Fibroblast of peridontal ligament (primary cell): ENCODE measurements around the gene NHS.

Source experiments
- DNase-seq: peaks from one replicate; pipeline ENCODE4 v3.0.0-alpha.2; 2010; ENCODE audit errors: extremely low read depth

NHS gene

GRCh38 chrX:17621566-17622270, 246.7 kb downstream of the NHS start:
- no peak for DNase-seq

DNA sequence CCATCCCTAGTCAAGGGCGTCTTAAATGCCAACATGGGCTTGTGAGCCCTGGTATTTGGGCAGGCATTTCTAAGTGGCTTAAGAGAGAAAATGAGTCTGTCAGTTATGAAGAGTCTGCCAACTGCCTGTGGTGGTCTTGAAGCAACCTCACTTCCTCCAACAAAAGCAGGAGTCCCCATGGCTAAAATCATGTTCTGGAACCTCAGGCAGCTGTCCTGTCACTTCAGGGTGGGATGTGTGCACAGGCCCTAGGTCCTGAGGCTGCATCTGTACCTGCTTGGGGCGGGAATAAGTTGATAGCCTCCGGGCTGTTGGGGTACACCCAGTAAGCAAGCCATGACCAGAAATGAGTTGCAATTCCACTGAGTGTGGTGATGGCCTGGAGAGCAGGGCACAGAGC, 247.3 kb downstream of the NHS start:
- no peak for DNase-seq

DNA sequence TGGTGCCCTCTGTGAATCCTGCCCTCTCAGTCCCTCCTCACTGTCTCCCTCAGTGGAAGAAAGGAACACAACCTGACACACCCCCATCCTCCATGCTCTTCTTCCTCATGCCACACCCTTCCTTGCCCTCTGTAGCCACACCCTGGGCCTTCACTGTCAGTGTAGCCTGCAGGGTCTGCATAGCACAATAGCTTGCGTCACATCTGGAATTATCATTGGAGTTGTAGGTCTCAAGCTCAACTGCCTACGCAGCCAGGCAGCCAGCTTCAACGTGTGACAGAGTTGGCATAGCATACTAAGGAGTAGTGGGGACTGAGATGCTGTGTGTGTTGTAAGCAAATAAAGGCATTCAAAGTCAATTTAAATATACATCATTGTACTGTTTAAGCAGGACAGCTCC, 248.8 kb downstream of the NHS start:
- DNase-seq, result no peak

DNA sequence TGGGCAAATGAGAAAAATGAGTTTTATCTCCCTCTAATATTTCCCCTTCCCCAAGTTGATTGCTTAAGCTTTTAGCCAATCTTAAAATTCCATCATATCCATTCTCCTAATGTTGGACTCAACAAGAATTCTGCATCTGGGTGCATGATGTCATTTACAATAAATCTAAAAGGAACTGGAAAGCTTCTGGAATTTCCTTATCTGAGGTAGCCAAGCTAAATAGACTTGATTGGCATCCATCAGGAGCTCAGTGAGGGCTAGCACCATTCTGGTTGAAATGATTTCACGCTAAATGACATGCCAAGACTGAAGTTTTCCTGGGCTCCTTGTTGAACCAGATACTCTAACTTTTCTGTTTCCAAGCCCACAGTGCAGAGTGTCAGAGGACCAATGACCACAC, 252.0 kb downstream of the NHS start:
- no peak for DNase-seq

DNA sequence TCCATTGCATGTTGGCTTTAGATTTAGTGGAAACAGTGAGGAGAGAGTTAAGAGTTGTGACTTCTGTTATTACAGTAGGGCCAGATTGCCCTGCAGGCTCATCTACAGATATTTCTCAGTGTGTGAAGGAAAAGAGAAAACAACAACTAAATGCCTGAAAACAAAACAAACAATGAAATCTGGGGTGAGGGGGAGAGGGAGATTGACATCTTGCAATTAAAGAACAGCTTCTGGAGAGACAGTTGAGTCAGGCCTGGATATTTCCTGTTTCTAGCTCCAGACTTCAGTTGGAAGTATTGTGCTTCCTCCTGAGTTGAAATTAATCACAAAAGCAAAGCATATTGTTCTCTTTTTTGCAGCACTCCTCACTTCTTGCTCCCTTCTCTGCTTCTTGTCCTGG, 254.0 kb downstream of the NHS start:
- DNase-seq, result no peak

DNA sequence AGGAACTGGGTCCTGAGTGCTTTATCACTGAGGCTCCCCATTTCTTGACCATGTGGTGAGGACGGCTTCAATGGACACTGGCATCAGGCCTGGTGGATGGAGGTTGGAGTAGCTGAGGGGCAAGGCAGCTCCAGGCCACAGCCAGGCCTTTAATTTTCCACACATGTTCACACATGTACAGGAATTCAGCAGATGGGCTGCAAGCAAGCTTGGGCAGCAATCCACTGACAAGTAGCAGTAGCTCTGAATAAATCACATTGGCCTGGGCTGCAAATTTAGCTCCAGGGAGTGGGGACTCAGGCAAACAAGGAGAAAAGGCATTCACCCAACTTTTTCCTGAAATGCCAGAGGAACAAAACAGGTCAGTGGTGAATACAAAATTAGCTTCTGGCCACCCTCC, 254.5 kb downstream of the NHS start:
- no peak for DNase-seq

GRCh38 chrX:17631647-17632046, 256.6 kb downstream of the NHS start:
- no peak for DNase-seq

GRCh38 chrX:17632942-17633341, 257.9 kb downstream of the NHS start:
- DNase-seq, result peak; percentile 19

- DNase-seq, result peak; percentile 36
These were observed 258.5 kb downstream of the NHS start for GRCh38 chrX:17633546-17633945.

GRCh38 chrX:17634542-17635207, 259.7 kb downstream of the NHS start:
- DNase-seq, result no peak

- DNase-seq, result peak; percentile 64
These were observed 260.2 kb downstream of the NHS start for GRCh38 chrX:17635231-17635630.

DNA sequence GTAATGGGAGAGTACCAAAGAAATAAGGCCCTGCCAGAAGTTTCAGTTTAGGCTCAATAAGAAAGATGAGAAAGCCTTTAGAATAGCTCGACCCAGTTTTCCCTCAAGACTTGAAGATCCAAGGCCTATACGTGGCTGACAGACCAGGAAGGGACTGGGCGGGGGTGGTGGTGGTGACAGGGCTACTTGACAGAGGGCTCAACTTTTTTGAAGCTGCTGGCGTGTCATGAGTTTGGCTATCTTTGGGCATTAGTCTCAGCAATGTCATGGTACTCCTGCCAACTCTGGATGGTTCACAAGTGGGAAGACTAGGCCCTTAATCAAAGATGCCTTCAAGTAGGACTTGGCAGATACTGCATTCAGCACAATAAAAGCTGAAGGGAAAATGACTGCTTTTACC, 262.2 kb downstream of the NHS start:
- no peak for DNase-seq

GRCh38 chrX:17638731-17639130, 263.7 kb downstream of the NHS start:
- DNase-seq, result no peak

DNA sequence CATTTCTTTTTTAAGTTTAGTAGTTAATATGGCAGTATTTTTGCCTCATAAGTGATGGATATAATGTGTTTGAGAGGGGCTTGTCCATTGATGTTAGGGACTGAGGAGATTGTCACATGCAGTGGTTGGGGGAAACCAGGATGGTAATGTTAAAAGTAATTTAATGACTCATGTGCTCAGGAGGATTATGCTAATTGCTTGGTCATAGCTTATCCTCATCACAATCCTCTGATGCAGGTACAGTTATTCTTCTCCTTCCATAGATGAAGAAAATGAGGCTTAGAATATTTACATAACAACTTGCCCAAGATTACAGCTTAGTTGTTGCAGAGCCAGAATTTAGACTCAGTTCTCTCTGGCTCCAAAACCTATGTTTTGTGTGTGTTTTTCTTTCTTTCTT, 267.9 kb downstream of the NHS start:
- DNase-seq, result no peak

GRCh38 chrX:17643528-17643927, 268.5 kb downstream of the NHS start:
- no peak for DNase-seq

DNA sequence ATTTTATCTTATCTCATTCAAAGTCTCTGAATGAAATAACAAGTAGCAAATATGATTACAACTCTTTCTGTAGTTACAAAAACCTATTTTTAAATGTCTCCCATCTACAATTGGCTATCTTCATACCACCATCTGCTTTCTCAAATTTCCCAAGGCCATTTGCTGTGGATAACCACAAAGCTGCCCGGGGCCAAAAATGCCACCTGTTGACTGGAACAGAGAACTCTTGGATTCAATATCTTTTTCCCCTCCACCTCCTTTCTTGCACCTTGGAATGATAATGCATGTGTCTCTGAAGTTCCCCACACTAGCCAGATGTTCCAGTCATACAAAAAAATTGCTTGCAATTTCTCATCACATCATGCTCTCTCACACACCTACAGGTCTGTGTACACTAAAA, 269.0 kb downstream of the NHS start:
- no peak for DNase-seq

DNA sequence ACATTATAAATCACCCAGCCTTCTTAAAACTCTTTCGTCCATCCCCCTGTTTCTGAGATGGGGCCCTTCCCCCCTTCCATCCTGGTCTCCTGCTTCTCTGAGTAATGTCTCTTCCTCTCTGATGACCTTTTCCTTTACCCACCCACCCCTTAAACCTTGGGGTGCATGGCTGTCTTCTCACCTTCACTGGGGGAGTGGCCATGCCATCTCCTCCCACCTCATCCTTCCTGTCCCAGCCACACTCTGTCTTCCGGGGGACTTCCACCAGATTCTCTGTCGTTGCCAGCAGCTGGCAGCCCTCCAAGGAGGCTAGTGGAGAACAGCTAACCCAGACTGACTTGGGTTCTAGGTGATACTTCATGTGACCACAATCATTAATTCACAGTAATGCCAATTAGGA, 279.1 kb downstream of the NHS start:
- no peak for DNase-seq

DNA sequence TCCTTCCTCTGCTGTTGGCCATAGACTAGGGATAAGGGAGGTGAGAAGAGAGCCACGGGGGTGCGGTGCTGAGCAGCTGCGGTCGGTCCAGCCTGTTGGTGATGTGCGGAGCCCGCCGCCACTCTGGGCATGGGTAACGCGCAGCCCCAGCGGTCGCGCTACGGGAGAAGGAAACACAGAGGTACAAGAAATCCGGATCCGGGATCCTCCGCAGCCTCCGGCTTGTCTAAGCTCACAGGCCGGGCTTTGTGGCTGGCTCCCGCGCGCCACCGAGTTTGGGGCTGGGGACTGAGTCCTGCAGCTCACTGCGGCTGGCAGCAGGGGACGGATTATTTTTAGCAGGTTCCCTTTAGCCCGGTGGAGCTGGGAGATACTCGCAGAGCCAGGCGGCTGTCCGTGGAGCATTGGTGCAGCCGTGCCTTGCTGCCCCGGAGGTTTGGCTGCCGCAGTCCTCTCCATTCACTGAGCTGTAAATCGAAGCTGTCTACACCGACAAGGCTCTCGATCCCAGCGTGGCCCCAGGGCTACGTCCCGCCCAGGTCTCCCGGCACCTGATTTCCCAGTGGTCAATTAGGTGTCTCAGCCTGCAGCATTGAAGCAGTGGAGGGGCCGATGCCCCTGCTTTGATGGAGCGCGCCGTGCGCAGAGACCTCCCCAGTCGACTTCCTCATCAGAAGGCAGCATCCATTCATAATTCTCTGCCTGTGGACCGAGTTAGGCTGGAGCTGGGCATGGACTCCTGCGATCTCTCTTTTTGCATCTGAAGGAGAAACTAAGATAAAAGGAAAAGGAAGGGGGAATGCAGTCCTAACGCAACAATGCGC, 280.4 kb downstream of the NHS start:
- DNase-seq, result no peak

- DNase-seq, result no peak
These were observed 281.0 kb downstream of the NHS start for GRCh38 chrX:17656035-17656418.

DNA sequence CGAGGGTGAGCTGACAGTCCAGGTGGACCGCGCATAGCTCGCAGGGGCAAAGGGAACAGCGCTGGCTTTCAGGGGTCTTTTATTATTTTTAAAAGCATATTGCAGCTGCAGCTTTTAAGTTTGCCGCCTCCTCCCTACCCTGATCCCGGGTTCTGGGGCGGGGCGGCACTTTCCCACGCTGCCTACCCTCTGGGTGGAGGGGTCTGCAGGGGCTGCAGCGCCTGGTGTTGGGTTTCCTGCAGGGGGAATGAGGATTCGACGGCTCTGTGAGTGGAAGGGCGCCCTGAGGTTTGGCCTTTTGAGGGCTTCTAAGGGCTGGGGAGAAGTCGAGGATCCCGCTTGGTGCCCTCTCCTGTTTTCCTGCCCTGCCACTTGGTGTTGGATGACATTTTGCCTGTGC, 281.6 kb downstream of the NHS start:
- DNase-seq, result no peak

DNA sequence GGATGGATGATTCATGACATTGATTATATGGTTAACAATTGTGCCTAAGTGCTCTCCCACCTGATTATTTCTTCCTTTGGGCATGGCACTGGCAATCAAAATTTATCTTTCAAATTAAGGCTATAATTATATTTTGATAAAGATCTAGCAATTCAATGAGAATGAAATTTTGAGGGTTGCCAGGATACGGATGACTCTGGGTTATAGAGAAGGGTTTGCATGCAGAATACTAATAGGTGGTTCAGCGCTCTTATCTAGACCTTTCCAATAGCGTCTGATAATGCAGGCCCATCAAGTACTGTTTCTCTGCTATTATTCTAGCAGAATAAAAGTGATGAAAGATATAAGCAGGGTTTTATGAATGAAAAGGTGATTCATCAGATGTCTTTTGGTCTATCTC, 287.4 kb downstream of the NHS start:
- no peak for DNase-seq

DNA sequence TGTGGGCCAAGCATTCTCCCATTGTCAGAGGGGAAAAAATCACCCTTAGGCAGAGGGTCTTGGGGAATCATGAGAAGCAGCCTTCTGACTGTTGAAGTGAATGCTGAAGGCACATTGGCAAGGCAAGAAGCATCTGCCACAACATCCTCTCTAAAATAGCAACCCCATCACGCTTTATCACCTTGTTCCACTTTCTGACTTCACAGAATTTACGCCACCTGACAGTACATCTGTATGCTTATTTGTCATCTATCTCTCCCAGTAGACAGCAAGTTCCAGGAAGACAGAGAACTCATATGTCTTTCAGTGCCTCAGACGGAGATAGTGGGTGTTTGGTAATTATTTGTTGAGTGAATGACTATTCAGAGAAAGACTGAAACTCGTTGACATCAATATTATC, 293.9 kb downstream of the NHS start:
- DNase-seq, result no peak

DNA sequence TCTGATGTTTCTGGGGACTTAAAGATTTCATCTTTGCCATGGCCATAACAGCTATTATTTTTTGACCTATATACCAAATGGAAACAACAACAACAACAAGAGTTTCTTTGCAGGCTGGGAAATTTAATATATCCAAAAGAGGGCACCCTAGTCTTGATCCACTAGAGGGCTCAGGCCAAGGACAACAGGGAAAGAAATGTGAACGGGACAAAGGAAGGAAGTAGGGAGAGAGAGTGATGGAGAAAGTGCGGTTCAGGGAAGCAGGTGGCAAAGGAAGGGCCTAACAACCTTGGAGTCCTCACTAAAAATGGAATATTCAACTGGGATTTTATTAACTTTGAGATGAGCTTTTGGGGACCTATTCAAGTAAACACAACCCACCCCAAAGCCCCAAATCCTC, 294.5 kb downstream of the NHS start:
- no peak for DNase-seq
